K562 (cell line): ENCODE measurements around the gene FARP1. TPM values are rescaled to one million over a fixed set of nuclear protein-coding genes. Genes with fewer than 3 reads are reported as not detected.
A peak's percentile ranks its signal among the peaks of the same experiment; 100 is the strongest.

Experiments used
- ARID1B ChIP-seq: fragments of 450-650 bp; IDR thresholded peaks from 2 replicates; pipeline ENCODE4 v1.6.1; 2016; ENCODE audit warnings: antibody characterized with exemption, mild to moderate bottlenecking, inconsistent platforms
- CBX1 ChIP-seq: sonication (generic); IDR thresholded peaks from 2 replicates; pipeline ENCODE4 v1.6.1; 2016; ENCODE audit warnings: antibody characterized with exemption, low read depth, mild to moderate bottlenecking
- ESRRA ChIP-seq: fragments of 450-650 bp; IDR thresholded peaks from 2 replicates; pipeline ENCODE4 v1.6.1; 2014; ENCODE audit warnings: low read depth, mild to moderate bottlenecking, moderate library complexity, borderline replicate concordance
- GATA2 ChIP-seq: sonication (generic); formaldehyde crosslinking; IDR thresholded peaks from 2 replicates; pipeline ENCODE4 v1.4.0; 2020; ENCODE audit warnings: mild to moderate bottlenecking, missing genetic modification reagents
- GTF2A2 ChIP-seq: IDR thresholded peaks from 2 replicates; pipeline ENCODE4 v1.6.1; 2016; ENCODE audit warnings: mild to moderate bottlenecking, missing genetic modification characterization, missing compliant biosample characterization
- LCOR ChIP-seq: sonication (generic); formaldehyde crosslinking; IDR thresholded peaks from 2 replicates; pipeline ENCODE4 v1.8.0; 2022; ENCODE audit warnings: mild to moderate bottlenecking, missing genetic modification reagents
- NCOR1 ChIP-seq: fragments of 450-650 bp; IDR thresholded peaks from 2 replicates; pipeline ENCODE4 v1.6.1; 2016; ENCODE audit warnings: mild to moderate bottlenecking, moderate library complexity
- PHF20 ChIP-seq: fragments of 450-650 bp; IDR thresholded peaks from 2 replicates; pipeline ENCODE4 v1.6.1; 2018; ENCODE audit not compliant: partially characterized antibody
- PML ChIP-seq: IDR thresholded peaks from 2 replicates; pipeline ENCODE4 v1.6.1; 2012; ENCODE audit warnings: low read length, inconsistent platforms
- POU5F1 ChIP-seq: fragments of 150-350 bp; IDR thresholded peaks from 2 replicates; pipeline ENCODE4 v1.6.1; 2014; ENCODE audit warnings: borderline replicate concordance, low read length, low read depth, mild to moderate bottlenecking; ENCODE audit not compliant: partially characterized antibody
- SAP30 ChIP-seq: fragments of 200-600 bp; sonication (generic); IDR thresholded peaks from 2 replicates; pipeline ENCODE4 v1.6.1; 2012; ENCODE audit warnings: borderline replicate concordance, low read depth, mild to moderate bottlenecking, moderate library complexity, low read length, control low read depth, inconsistent platforms; ENCODE audit not compliant: insufficient read depth, poor library complexity, severe bottlenecking
- SRF ChIP-seq, 2 experiments: fragments of 250-450, 450-650 bp in 1 of 2; sonication (Bioruptor Pico) in 1 of 2; sonication (generic) in 1 of 2; formaldehyde crosslinking; IDR thresholded peaks; 2 replicates each; pipeline versions ENCODE4 v1.5.0 to v1.5.1; 2020 to 2022; ENCODE audit warnings: mild to moderate bottlenecking in 1 of 2, missing genetic modification reagents in 1 of 2
- TEAD4 ChIP-seq, 2 experiments: sonication (generic) in 1 of 2; formaldehyde crosslinking in 1 of 2; IDR thresholded peaks; 2 replicates each; pipeline versions ENCODE4 v1.6.1 to v1.8.0; 2012 to 2022; ENCODE audit warnings: borderline replicate concordance in 1 of 2, inconsistent platforms in 1 of 2, low read length in 1 of 2, mild to moderate bottlenecking in 1 of 2, missing genetic modification reagents in 1 of 2
- ZNF217 ChIP-seq: sonication (generic); formaldehyde crosslinking; IDR thresholded peaks from 2 replicates; pipeline ENCODE4 v1.8.0; 2022; ENCODE audit warnings: mild to moderate bottlenecking, missing genetic modification reagents
- polyA plus RNA-seq, 8 experiments: library from polyadenylated mRNA; depleted of rRNA in 4 of 8; stranded (reverse) in 5 of 8; unstranded in 3 of 8; fragments of >200 nt; fragmentation: Nextera tagmentation in 2 of 8; fragmentation: Illumina TruSeq in 1 of 8; extraction: Ambion mirVana in 2 of 8; extraction: Trizol in 1 of 8; gene quantifications; 2 replicates each; pipeline versions ENCODE4 v1.2.1 to v1.2.3, GENCODE V29; 2011 to 2014; ENCODE audit warnings: inconsistent platforms in 1 of 8, missing spikeins in 1 of 8
- total RNA-seq, 7 experiments: library from RNA; depleted of rRNA in 6 of 7; stranded (reverse); fragments of >200 nt in 6 of 7; fragmentation: Illumina TruSeq in 2 of 7; extraction: Trizol in 2 of 7; gene quantifications; 2 replicates each; pipeline versions ENCODE4 v1.2.1 to v1.2.3, GENCODE V29; 2011 to 2021; ENCODE audit warnings: low replicate concordance in 1 of 7
- TF ChIP-seq, protein P1 (sequence below): fragments of 450-650 bp; IDR thresholded peaks from 2 replicates; pipeline ENCODE4 v1.7.1; 2018; ENCODE audit warnings: mild to moderate bottlenecking, low read depth; ENCODE audit not compliant: partially characterized antibody
- TF ChIP-seq, protein P2 (sequence below): fragments of 450-650 bp; IDR thresholded peaks from 2 replicates; pipeline ENCODE4 v1.6.1; 2018; ENCODE audit not compliant: partially characterized antibody
- TF ChIP-seq, protein P3 (sequence below): fragments of 450-650 bp; IDR thresholded peaks from 2 replicates; pipeline ENCODE4 v1.6.1; 2016

The FARP1 gene
- total and polyA plus RNA-seq, 9 of the 15 experiments (the other 6 are each of a cell fraction or from before 2014, with no cell fraction given) = 0.03 to 0.29 (median 0.05) TPM; not detected in 3

DNA sequence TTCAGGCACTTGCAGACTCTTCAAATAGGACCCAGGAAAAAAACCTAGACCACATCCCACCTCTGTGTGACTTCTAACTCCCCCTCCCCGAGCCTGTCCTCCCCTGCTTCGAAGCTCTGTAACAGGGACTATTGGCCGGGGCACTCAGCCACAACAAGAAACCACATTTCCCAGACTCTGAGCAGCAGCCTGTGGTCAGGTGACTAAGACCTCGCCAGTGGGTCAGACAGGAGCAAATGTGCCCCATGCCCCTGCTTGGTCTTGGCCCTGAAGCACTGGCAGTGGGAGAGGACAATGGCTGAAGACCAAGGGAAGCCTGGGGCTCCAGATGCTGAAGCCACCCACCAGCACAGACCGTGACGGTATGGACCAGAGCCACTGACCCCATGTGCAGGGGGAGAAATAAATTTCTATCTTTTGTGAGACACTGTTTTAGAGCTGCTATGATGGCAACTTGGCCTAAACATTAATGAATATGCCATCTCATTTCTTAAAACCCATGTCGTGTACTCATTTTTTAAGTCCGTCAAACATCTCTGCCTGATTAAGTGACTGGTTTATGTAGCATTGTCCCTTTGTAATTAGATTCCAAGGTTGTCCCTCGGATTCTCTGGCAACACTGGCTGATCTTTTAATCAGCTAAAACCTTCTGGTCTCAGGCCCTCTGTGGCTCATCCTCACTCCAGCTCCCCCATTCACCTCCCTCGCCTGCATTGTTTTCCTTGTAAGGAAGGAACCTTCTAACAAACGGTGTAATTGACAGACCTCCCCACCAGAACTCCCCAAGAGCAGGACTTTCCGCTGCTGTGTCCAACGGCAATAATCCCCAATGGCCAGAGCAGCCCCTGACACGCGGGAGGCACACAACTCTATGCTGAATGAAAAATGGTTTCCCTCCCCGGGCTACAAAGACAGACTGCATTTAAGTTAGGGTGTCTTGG lies 335.6 kb downstream of the FARP1 start (continued):
- TF ChIP-seq ZNF217 (CRISPR knock-in tag) (no peak), TEAD4 (IDR thresholded peaks at IDR 0.05; ENCODE audit: low read length) (peak; percentile 69), TEAD4 (CRISPR knock-in tag; IDR thresholded peaks at IDR 0.05; ENCODE audit: borderline replicate concordance) (no peak), SAP30 (no peak), GATA2 (CRISPR knock-in tag) (peak; percentile 60; the same call in 1 of the 2 replicates), PHF20 (no peak), POU5F1 (no peak), LCOR (0 out of 2 replicates have a peak, but pooled peaks have one; percentile 14), ESRRA (no peak), CBX1 (no peak), PML (no peak), GTF2A2 (no peak), ARID1B (peak; percentile 76), NCOR1 (0 out of 2 replicates have a peak, but pooled peaks have one; percentile 33), SRF (CRISPR knock-in tag; IDR thresholded peaks at IDR 0.05) (peak in 1 of 2 experiments; percentile 81; a peak in 2 of 4 replicates)
- TF ChIP-seq, protein P1, sequence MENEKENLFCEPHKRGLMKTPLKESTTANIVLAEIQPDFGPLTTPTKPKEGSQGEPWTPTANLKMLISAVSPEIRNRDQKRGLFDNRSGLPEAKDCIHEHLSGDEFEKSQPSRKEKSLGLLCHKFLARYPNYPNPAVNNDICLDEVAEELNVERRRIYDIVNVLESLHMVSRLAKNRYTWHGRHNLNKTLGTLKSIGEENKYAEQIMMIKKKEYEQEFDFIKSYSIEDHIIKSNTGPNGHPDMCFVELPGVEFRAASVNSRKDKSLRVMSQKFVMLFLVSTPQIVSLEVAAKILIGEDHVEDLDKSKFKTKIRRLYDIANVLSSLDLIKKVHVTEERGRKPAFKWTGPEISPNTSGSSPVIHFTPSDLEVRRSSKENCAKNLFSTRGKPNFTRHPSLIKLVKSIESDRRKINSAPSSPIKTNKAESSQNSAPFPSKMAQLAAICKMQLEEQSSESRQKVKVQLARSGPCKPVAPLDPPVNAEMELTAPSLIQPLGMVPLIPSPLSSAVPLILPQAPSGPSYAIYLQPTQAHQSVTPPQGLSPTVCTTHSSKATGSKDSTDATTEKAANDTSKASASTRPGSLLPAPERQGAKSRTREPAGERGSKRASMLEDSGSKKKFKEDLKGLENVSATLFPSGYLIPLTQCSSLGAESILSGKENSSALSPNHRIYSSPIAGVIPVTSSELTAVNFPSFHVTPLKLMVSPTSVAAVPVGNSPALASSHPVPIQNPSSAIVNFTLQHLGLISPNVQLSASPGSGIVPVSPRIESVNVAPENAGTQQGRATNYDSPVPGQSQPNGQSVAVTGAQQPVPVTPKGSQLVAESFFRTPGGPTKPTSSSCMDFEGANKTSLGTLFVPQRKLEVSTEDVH = no peak
- TF ChIP-seq, protein P2, sequence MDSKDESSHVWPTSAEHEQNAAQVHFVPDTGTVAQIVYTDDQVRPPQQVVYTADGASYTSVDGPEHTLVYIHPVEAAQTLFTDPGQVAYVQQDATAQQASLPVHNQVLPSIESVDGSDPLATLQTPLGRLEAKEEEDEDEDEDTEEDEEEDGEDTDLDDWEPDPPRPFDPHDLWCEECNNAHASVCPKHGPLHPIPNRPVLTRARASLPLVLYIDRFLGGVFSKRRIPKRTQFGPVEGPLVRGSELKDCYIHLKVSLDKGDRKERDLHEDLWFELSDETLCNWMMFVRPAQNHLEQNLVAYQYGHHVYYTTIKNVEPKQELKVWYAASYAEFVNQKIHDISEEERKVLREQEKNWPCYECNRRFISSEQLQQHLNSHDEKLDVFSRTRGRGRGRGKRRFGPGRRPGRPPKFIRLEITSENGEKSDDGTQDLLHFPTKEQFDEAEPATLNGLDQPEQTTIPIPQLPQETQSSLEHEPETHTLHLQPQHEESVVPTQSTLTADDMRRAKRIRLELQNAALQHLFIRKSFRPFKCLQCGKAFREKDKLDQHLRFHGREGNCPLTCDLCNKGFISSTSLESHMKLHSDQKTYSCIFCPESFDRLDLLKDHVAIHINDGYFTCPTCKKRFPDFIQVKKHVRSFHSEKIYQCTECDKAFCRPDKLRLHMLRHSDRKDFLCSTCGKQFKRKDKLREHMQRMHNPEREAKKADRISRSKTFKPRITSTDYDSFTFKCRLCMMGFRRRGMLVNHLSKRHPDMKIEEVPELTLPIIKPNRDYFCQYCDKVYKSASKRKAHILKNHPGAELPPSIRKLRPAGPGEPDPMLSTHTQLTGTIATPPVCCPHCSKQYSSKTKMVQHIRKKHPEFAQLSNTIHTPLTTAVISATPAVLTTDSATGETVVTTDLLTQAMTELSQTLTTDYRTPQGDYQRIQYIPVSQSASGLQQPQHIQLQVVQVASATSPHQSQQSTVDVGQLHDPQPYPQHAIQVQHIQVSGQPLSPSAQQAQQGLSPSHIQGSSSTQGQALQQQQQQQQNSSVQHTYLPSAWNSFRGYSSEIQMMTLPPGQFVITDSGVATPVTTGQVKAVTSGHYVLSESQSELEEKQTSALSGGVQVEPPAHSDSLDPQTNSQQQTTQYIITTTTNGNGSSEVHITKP = peak; percentile 95
- TF ChIP-seq, protein P3, sequence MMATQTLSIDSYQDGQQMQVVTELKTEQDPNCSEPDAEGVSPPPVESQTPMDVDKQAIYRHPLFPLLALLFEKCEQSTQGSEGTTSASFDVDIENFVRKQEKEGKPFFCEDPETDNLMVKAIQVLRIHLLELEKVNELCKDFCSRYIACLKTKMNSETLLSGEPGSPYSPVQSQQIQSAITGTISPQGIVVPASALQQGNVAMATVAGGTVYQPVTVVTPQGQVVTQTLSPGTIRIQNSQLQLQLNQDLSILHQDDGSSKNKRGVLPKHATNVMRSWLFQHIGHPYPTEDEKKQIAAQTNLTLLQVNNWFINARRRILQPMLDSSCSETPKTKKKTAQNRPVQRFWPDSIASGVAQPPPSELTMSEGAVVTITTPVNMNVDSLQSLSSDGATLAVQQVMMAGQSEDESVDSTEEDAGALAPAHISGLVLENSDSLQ = peak; percentile 53
